Measurements from ENCODE around the gene RGS10.
"Not testable (repeated sequence)": the region's sequence is repeated elsewhere in the genome, so short reads cannot be mapped to it uniquely, and the experiment has no call there.

RGS10 gene

DNA sequence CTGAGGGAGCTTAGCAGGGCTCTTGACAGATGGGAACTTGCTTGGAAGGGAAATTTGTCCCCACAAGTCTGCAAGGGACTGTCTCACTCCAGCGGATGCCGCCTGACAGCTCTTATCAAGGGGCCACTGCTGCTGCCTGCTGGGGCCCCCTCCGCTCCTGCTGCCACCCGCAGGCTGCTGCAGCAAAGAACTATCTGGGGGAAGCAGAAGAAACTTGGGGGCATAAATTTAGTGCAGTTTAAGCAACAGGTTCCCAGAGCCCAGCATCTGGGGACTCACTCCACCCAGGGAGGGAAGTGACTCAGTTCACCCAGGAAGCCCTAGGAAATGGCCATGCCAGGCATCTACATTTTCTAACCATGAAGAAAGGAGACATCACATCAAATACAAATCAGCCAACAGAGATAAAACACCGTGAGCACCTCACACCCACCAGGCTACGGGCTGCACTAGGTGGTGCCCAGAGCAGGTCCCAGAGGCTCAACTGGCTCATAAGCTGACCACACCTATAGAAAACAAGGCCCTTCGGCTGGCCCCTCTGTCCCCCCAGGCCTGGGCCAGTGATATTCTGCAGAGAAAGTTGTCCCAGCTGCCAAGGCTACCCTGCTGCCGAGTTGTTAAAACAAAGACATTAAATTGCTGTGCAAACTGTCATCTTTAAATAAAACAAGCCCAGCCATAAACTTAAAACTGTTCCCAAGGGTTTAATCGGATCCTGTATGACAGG, 3.7 kb downstream of the RGS10 start:
- no peak for DNase-seq (ENCODE audit: low spot score)

DNA sequence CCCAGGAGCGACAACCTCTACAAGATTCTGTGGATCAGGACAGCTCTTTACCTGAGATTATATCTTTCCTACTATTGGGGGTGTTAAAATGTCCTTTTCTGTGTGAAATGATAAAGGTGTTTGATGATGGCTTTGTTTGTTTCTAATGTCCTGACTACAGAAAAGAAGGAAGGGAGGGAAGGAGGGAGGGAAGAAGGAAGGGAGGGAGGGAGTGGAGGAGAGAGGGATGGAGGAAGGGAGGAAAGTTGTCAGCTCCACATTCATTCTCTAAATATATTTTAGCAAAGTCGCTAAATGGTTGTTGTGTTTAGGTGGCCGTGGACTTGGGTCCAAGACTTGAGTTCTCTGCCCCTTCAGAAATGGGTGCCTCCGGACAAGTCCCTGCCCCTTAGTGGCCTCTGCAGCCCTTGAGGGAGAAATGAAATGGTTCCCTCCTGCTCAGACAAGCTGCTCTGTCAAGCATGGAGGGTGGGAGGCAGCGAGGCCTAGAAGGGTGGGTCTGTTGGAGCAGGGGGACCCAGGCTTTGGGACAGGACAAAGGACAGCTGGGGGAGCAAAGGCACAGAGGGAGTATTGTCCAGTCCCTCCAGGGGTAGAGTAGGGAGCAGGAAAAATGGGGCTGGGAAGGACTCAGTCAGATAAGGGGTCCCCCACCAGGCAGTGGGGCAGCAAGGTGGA, 4.4 kb downstream of the RGS10 start:
- no peak for DNase-seq (ENCODE audit: low spot score)

DNA sequence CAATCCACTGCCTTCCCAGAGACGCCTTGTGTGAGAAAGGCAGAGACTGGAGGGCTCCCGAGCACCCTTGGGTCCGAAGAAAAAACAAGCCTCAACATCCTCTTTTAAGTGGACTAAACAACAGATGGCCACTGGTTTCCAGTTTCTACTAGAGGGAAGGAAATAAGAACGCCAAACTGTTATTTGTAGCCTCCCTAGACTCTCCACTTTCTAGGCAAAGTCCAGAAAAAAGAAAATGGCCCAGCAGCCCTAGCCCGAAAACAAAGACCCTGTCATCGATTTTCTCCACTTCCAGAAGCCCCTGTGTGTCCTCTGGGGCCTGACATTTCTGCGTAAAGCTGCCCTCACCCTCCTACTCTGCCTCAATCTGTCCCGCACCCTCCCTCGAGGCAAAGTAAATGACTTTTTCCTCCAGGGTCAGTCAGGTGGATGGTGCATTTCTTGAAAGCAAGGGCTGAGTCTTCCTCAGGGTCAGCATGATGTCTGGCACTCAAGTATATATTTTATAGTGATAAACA, 6.0 kb downstream of the RGS10 start:
- DNase-seq (ENCODE audit: low spot score), result no peak

DNA sequence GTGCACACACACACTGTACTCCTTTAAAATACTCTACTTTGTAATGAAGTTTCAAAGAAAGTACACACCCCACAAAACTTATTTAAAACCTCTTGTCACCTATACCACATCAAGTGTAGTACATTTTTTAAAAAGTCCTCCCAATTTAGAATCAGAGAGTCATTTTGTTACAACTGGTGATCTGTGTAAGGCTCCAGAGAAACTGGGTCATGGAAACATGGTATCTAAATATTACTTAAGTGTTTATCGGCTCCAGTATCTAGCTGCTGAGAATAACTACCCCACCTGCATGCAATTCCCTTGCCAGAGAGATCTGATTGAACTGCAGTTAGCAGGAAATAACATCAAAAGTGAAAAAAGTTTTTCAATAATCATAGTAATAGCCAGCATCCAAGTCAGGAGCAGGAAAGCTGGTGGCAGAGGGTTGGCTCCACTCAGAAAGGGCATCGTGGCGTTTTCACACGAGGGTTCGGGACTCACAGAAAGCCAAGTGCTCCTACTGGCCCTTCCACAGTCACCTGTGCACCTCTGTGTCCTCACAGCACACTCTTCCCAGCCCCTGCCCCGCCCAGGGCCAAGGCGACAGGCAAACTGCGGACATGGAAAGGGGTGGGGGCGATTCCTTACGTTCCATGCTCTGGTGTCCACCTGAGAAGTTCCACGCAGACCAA, 6.5 kb downstream of the RGS10 start:
- no peak for DNase-seq (ENCODE audit: low spot score)

DNA sequence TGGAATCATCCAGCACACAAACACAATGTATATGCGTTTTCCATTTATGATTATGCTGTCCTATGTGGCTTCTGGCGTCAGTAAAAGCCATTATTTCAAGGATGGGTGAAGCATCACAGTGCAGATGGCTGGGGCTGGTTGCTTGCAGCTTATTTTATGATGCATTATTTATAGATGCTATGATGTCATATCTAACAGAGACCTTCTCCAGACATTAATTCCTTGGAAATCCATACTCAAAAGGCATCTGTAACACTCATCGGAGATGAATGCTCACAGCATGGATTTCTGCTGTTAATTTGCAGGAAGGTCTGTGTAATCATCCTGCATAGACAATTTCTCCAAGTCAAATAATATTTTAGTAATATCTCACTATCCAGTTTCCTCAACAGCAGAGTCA, 7.2 kb downstream of the RGS10 start:
- no peak for DNase-seq (ENCODE audit: low spot score)

DNA sequence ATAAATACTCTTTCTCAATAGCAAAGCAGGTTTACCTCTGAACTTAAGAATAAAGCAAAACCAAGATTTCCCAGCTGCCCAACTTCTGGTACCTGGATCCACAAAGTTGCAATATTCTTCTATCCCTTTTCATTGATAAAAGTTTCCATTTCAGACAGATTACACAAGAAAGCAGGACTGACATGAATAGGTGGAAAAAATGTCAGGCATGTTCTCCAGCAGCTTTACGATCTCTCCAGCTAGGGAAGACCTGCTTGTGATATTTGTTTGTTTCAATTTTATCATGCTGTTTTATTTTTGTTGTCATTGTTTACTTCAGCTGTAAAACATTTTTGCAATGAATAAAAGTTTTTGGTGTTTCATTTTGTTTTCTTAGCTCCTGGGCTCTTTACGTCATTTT, 9.0 kb downstream of the RGS10 start:
- no peak for DNase-seq (ENCODE audit: low spot score)

DNA sequence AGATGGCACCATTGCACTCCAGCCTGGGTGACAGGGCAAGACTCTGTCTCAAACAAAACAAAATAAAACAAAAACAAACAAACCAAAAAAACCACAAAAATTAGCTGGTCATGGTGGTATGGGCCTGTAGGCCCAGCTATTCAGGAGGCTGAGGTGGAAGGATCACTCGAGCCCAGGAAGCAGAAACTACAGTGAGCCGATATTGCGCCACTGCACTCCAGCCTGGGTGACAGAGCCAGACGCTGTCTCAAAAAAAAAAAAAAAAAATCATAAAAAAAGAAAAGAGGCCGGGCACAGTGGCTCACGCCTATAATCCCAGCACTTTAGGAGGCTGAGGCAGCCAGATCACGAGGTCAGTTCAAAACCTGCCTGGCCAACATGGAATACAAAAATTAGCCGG, 9.7 kb downstream of the RGS10 start:
- DNase-seq (ENCODE audit: low spot score), result not testable (repeated sequence)

DNA sequence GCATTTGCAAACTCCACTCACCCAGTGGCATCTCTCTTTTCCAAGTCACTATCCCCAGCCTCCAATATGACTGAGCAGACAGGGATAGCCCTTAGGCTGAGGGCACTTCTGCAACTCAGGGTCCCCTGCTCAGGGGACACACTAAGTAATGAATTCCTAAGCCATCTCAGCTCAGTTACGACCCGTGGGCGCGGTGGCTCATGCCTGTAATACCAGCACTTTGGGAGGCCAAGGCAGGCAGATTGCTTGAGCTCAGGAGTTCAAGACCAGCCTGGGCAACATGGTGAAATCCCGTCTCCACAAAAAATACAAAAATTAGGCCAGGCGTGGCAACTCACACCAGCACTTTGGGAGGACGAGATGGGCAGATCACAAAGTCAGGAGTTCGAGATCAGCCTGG, 10.3 kb downstream of the RGS10 start:
- DNase-seq (ENCODE audit: low spot score), result not testable (repeated sequence)

DNA sequence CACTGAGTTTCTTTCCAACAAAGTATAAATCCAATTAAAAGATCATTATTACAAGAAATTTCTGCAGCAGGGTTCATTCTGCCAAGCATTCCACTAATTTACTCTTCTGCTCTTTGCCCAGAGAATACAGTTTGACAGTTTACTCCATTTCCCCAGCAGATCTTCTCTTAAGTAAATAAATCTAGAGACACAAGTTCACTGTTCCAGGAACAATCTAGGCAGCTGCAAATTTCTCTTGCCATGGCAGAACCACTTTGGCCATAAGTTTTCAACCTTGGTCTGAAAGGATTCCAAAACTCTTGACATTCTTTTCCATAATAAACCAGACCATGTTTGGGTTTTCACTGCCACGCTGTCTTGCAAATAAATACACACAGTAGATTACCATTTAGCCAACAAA, 11.5 kb downstream of the RGS10 start:
- no peak for DNase-seq (ENCODE audit: low spot score)

DNA sequence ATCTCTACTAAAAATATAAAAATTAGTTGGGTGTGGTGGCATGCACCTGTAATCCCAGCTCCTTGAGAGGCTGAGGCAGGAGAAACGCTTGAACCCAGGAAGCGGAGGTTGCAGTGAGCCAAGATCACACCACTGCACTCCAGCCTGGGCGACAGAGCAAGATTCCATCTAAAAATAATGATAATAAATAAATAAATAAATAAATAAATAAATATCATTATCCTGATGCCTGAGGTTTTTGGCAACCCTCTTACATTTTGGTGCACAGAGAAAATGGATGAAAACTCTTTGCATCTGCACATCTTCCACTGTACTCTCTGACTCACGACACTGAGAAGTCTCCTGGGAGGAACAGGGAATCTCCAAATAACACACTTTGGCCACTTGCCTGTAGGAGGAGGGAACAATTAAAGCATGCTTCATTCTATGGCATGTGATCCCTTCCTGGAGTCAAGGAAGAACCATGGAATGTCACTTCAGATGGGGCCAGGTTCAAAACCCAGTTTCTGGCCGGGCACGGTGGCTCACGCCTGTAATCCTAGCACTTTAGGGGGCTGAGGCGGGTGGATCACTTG, 13.8 kb downstream of the RGS10 start:
- not testable (repeated sequence) for DNase-seq (ENCODE audit: low spot score)

DNA sequence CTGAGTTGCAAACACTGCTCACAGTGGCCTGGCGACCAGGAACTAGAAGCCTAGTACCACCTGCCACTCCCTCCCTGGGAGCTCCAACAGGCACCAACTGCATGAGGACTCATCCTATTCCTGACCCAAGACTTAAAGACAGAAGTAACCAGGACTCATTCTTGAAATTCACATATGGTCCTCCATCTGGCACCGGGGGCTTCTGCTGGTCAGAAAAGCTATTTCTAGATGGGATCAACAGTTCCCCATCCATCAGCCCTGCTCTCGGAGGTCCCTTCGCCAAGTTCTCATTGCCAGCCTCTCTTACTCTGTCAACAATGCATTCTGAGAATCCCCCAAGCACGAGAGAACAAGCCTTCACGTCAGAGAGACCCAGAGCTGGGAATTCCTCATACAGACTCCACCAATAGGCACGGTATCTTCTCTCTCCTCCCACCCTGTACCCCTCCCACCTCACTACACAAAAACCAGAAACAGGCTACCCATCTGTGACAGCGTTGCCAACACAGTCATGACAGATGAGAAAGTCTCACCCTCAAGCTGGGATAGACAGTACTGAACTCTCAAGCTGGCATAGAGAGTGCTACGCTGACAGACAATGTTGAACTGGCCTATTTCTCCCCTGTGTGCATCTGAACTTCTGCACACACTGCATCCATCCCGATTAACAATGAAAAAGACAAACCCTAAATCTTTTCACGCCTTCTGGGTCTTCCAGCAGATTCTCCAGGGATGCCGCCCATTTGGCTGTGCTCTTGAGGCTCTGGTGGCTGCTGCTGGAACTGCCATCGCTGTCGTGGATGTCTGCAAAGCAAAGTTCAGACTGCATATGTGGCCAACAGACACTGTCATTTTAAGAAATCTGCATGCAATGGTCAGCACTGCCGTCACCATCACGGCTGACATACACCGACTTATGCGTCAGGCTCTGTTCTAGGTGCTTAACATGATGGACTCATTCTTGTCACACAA, 15.6 kb downstream of the RGS10 start:
- DNase-seq (ENCODE audit: low spot score), result no peak

DNA sequence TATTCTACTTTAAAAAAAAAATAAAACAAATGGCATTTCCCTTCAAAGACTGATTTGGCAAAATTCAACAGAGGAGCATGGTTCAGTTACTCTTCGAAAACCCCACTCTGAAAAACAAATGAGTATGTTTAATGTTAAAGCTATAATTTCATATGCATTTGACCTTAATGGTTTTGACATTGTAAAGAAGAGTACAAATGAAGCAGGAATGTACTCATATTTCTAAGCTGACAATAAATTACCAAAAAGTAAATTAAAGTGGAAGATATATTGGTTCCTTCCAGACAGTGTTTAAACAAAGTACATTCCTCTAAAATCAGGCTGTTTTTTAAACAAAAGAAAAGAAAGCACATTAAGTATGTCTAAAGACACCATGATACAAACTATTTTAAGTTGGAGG, 16.4 kb downstream of the RGS10 start:
- DNase-seq (ENCODE audit: low spot score), result no peak

DNA sequence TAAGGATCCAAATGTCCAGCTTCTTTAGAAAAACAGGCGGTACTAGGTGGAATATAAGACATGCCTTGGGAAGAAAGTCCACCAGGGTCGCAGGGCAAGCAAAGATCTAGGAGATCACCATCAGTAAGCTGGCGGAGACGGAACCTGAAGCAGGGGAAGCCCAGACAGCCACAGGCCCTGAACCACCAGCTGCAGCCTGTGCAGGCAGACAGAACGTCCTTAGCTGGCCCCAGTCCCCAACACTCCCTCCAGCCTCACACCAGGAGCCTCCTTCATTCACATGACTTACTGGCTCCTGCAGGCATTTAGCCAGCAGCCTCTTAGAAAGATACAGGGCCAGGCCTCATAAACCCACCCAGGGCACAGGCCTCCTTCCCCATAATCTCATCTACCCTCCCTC, 17.4 kb downstream of the RGS10 start:
- no peak for DNase-seq (ENCODE audit: low spot score)

DNA sequence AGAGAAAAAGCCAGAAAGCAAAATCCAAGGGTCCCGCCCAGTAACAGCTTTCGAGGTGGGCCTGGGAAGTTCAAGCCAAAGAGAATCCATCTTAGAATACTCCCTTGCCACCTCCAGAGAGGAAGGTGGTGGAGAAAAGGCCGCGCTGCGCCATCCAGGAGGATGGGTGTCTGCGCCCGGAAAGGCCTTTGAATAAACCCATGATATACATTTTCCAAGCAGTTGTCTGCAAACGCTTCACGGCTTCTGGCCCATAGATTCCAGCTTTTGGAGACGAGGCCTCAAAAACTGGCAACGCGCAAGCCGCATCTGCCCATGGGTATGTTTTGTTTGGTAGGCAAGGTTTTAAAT, 17.8 kb downstream of the RGS10 start:
- no peak for DNase-seq (ENCODE audit: low spot score)

DNA sequence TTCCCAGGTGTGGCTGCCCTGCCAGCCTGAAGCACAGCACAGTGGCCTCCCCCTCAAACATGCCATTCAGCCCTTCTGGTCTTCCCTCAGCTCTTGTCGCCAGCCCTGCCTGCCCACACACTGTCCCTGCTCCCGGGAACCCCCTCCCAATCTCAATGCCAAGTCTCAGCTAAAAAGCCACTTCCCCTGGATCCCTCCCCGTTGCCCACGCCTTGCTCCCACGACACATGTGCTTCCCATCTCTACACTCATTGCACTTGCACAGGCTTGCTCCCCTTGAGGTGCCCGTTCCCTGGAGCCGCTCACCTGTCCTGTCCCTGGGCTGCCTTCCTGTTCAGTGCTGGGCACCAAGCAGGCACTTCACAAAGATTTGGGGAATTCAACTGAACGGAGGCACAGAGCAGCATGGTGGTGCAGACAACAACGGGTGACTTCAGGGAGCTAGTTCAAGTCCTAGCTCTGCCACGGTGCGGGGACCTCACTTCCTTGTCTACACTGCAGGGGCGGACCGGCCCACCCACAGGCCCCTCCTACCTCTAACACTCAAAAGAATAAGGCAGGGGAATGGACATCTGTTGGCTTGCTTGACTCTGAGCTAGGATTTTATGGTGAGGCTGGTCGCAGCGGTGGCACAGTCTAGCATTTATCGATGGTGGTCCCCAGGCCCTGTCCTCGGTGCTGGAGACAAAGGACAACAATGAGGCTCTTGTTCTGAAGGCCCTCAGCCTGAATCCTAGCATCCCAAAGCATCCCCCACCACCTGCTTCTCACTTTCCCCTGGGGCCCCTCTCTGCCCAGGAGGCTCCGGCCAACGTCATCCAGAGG, 18.4 kb downstream of the RGS10 start:
- DNase-seq (ENCODE audit: low spot score), result no peak

DNA sequence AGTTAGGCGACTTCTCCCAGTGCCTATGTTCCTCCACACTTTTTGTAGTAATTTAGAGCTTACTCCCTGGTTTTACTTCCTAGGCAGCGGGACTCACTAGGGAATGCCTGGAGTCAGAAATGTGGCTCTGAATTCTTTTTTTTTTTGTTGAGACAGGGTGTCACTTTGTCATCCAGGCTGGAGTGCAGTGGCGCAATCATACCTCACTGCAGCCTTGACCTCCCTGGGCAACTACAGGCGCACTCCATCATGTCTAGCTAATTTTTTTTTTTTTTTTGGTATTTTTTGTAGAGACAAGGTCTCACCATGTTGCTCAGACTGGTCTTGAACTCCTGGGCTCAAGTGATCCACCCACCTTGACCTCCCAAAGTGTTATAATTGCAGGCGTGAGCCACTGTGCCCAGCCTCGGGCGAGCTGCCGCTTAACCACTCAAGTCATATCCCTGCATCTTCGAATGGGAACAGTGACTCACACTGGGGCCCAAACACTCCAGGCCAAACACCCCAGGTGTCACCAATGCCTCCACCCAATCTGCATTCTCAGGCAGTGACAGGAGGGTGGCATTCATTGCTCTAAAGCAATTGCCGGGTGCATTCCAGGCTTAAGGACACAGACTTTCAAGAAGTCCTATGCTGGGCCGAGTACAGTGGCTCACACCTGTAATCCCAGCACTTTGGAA, 19.6 kb downstream of the RGS10 start:
- no peak for DNase-seq (ENCODE audit: low spot score)

DNA sequence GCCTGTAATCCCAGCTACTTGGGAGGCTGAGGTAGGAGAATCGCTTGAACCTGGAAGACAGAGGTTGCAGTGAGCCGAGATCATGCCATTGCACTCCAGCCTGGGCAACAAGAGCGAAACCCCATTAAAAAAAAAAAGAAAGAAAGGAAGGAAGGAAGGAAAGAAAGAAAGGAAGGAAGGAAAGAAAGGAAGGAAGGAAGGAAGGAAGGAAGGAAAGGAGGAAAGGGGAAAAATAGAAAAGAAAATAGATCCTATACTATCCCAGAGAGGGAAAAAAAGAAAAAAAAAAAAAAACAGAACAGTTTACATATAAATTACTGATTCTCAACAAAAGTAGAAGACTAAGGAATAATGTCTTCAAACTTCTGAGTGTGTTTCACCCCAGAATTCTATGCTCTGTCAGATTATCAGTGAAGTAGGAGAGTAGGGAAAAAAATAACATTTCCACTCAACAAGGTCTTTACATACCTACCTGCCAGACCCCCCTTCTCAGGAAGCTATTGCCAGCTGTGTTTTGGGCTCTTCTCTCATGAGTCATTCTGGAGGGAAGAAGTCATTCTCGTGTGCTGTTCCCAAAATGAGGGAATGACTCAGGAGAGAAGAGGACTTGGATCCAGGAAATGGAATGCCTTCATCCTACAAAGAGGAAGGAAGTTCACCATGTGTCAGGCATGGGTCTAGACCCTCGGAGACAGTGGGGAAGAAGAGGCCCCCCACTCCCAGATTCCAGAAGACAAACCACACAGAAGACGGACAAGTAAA, 20.9 kb downstream of the RGS10 start:
- DNase-seq (ENCODE audit: low spot score), result no peak

DNA sequence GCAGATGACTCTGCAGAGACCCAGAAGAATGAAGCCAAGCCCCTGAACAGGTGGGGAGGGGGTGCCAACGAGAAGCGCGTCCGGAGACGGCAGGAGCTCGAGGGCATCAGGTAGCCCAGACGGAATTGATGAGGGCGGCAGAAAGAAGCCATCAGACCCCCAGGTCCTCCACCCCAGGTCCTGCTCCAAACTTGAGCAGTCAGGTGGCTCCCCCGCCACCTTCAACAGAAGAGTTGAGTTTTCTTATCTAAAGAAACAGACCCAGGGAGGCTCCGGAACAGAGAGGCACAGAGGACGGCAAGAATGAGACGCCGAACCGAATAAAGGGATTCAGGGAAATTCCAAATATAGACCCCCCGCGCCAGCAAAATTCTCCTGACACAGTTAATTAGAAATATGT, 22.2 kb downstream of the RGS10 start:
- no peak for DNase-seq (ENCODE audit: low spot score)

DNA sequence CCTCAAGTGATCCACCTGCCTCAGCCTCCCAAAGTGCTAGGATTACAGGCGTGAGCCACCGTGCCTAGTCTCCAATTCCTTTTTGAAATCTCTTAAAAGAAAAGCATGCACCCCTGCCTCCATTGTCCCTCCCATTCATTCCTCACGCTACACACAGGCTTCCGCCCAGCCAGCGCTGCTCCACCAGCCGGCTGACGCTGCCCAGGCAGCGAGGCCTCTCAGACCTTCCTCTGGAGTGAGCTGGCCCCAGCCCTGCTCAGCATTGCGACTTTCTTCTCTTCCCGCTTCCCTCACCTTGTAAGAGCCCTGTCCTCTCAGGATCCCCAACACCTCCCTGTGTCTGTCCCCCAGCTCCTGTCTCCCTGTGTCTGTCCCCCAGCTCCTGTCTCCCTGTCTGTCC, 23.6 kb downstream of the RGS10 start:
- DNase-seq (ENCODE audit: low spot score), result no peak

Data from SK-N-DZ (cell line).